GM18511 (cell line): ENCODE results near the gene TMEM135.

Experiments
- ATAC-seq: cut with Tn5 transposase; IDR thresholded peaks from one replicate; pipeline ENCODE4 v1.9.1; 2021; ENCODE audit warnings: mild to moderate bottlenecking, moderate library complexity; ENCODE audit not compliant: unreplicated experiment

TMEM135 gene

DNA sequence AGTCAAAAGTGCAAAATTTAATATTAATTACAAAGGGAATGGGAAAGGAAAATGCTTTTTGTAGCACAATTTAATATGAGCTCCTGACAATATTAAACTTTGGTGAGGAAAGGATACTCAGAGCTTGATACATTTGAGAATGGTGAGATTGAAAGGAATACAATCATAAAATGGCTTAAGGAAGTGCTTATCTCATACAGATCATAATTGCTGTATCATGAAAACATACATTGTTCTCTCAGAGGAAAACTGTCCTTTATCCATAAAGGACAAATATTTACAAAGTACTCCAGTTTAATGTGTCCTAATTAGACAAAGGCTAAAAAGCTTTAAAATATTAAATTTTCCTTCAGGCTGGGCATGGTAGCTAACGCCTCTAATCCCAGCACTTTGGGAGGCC is 260.4 kb downstream of the TMEM135 start:
- no peak for ATAC-seq

DNA sequence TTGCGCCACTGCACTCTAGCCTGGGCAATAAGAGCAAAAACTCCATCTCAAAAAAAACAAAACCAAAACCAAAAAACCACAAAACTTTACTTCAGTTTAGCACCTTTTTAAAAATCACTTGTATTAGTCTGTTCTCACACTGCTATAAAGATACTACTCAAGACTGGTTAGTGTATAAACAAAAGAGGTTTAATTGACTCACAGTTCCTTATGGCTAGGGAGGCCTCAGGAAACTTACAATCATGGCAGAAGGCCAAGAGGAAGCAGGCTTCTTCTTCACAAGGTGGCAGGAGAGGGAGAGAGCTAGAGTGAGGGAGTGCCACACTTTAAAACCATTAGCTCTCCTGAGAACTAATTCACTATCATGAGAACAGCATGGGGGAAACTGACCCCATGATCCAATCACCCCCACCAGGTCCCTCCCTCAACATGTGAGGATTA is 261.3 kb downstream of the TMEM135 start:
- ATAC-seq: no peak

DNA sequence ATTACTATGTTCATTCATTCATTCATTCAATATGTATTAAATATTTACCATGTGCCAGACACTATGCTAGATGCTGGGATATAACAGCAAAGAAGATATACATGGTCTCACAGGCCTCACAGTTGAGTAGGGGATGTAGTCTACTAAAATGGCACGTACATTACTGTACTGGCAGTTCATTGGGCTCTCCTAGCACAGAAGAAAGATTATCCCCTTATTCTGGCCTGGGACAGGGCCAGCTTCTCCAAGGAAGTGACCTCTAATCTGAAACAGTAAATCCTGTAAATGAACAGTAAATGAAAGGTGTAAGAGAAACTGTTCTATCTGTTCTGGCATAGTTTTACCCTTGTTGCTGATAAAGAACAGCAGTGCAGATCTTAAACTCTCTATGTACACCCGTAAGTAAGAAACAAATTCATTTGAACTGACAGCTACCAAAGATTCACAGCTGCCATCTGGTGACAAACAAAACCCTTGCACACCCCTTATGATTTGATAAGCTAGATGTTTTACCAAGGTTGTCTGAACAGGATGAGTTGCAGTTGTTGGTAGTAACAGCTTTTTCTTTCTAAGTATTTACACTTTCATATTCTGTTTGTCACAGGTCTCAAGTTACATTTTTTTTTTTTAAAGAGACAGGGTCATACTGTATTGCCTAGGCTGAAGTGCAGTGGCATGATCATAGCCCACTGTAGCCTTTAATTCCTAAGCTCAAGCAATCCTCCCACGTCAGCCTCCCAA is 263.1 kb downstream of the TMEM135 start:
- peak; percentile 55 for ATAC-seq

DNA sequence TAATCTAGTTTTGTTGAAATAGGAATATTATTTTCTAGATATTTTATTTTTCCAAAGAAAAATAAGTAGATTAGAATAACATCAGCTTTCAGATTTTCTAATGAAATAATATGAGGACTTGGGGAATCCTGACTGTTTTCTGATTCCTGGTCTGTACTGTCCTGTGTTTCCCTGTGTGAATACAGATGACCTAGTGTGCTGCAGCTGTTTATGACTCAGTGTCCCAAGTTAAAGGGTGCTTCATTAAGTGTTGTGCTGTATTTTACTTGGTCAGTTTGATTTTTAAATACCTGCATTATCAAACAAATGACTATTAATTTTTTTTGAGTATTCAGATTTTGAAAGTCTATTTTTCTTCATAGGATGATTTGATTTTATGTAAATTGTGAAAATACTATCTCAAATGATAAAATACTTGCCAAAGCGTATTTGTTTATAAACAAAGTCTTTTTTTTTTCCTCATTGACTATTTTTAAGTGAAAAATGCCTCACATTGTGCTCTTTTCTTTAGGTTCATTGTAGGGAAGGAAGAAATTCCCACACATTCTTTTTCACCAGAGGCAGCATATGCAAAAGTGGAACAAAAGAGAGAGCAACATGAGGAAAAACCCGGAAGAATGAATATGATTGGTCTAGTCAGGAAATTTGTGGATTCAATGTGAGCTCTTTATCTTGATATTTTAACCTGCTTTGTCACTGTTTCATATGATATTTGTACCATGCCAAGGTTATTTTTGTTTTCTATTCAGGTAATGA is 264.2 kb downstream of the TMEM135 start:
- no peak for ATAC-seq

DNA sequence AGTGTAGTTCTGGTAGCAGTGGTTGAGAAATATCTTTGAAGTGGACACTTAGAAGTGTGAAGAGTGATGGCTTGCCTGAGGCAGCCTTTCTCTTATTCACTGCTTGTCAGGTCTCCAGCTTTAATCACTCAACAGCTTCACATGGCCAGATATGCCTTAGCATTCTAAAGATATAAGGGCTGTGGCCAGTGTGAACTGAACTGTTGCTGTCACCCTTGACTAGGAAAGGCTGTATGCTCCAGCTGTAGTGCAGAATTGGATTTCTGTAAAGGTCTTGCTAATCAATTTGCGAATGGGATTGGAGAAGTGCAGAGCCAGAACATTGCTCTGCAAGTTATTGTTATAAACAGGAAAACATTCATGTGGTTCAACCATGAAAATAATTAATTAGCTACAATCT is 266.7 kb downstream of the TMEM135 start:
- ATAC-seq: no peak

DNA sequence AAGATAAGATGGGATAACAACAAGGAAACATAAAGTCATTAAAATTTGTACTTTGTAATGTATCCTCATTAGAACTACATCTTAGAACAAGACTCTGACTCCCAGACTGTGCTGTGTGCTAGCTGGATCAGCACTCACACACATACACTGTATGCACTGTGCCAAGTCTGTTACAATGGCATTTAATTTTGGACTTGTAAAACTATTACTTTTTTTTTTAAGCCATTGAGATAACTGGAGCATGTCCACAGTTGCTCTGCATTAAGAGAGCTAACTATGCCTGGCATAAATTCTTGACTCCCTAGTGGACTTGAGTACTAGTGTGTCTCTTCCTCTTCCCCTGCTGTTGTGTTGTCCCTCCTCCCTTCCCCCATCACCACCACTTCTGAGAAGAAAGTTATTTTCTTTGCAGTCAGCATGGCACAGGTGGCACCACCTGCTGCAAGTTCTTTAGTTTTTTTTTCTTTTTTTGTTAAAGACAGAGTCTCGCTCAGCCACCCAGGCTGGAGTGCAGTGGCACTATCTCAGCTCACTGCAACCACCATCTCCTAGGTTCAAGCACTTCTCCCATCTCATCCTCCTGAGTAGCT is 268.6 kb downstream of the TMEM135 start:
- ATAC-seq: no peak

DNA sequence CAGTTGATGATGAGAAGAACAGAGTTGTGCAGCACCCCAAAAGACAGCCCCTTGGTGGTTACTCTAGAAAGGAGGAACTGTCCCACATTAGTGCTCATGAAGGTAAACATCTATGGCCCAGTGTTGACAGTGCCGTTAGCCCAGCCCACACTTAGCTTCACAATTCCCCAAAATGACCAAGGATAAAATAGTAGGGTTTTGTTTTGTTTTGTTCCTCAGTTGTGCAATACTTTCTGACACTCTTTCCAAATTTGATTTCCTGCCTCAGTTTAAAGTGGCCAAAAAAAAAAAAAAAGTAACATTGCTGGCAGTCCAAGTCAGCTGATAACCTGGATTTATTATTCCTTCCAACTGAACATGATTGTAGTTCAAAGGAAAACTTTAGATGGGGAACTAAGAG is 269.4 kb downstream of the TMEM135 start:
- ATAC-seq: no peak

DNA sequence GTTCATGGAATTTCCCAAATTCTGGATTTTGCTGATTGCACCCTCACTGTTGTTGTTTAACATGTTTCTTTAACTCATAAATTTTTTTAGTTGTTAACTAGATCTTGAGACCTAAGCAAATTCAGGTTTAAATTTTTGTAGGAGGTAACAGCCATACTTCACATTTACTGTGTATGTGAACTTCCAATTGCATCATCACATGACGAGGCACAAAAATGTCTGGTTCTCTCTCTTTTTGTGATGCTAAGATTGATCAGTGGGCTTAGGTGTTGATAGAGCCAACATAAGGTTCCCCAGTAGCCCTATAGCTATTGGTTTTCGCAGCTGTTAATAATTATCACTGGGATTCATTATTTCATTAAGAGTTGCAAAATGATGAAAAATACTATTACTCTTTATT is 277.5 kb downstream of the TMEM135 start:
- no peak for ATAC-seq

DNA sequence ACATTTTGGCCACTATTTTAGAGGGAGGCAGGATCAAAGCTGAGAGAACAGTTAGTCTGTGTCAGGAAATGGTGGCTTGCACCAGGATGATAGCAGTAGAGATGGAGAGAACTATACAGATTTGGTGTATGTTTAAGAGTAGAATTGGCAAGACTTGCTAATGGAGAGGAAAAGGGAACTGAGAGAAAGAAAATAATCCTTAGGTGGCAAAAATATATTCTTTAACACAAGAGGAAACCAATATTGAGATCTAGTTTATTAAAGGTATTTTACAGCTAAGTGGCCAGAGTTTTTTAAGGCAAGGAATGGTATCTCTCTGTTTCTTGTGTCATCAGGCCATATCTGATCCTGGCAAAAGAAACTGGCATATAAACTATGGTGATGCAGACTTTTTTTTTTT is 278.8 kb downstream of the TMEM135 start:
- no peak for ATAC-seq

DNA sequence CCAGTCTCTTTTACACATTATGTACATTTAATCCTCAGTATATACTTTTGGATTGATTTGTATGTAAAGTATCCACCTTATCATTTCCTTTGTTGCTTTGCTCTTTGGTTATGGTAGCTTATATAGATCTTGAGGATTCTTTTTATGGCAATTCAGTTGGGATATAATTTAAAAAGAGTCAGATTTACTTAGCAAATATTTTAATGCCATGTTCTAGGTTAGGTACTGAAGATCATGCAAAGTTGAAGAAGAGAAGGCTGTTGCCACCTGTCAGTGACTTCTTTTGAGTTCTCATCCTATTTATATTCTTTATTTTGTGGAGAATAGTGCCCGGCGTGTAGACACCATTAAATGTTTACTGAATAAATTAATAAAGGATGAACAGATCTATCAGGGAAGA is 279.7 kb downstream of the TMEM135 start:
- ATAC-seq: no peak

DNA sequence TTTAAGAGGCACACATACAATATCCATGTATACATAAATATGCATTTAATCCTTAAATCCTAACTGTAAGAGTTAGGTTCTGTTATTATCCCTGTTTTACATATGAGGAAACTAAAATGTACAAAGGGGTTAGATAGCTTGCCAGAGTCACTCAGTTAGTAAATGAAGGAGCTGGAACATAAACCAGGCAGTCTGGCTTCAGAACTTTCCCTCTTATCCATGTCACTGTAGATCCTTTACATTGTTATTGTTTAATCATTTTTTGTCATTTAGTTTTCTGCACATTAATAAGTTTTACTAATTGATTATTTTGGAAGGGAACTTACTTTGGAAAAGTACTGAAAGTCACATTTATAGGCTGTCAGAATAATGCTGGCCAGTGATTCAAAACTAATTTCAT is 282.4 kb downstream of the TMEM135 start:
- ATAC-seq: no peak

DNA sequence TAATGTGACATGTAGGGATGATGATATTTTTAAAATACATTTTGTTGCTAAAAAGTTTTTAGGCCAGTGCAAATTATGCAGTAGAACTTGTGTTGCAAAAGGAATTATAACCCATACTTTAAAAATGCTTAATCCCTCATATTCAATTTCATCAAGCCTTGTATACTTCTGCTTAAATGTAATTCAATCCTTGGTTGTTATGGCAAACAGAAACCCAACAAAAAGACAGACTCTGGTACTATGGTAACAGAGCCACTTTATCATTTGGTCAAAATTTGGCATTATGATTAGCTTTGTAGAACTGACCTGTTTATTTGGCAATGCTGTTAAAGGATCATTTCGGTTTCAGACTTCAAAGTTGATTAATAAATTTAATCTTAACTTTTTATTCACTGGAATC is 284.8 kb downstream of the TMEM135 start:
- no peak for ATAC-seq

DNA sequence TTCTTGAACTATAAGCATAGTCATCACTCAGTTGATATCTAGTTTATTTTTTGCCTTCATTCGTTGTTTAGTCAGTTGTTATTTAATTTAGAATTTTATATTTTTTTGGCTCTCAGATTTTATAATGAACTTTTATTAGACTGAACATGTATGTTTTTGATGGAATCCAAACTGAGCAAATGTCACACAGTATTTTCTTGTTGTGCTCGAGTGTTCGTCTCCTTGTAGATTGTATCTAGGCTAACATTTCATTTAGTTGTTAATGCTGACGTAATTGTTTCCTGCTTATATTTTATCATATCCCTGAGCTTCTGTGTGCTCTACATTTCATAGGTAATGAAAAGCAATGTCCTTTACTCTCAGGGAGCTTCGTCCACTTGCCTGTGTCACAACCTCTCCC is 286.2 kb downstream of the TMEM135 start:
- no peak for ATAC-seq

DNA sequence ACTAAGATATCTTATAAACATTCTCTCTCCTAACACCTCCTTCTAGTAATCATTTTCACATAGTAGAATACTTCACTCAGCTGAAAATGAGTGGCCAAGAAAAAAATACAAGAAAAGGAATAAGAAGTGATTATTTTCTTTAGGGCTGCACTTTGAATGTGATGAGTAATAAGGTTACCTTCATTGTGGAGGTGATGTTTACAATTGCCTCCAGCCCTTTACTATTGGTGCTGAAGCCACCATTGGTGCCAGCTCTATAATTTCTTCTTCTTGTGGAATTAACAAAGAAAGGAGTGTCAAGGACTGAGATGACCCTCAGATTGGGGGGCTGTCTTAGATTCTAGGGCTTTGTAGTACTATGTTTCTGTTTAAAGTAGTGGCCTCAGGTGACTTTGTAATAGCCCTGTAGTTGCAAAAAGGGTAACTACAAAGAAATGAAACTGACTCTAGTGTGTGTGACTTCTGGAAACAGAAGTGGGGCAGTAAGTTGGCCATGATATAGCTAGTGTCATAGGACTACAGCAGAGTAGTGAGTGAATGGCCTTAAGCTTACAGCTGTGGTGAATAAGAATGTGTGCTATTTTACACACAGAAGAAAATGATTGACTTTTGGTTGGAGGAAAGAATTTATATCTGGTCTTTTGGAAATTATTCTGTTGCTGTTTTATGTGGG is 287.2 kb downstream of the TMEM135 start:
- peak; percentile 78 for ATAC-seq

DNA sequence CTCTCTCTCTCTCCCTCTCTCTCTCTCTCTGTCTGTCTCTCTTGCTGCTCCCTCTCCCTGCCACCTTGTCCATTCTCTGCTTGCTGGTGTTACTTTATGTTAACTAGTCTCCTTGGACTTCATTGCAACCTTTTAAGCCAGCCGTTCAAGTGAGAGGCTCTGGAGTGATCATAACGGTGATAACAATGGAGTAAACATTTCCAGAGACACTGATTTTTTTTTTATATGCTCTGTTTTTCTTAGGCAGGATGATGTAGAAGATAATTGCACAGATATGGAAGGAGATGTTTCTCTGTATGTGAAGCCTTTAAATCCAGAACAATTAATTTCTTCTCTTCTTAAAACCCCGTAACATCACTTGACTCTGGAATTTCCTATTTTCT is 287.7 kb downstream of the TMEM135 start:
- no peak for ATAC-seq

DNA sequence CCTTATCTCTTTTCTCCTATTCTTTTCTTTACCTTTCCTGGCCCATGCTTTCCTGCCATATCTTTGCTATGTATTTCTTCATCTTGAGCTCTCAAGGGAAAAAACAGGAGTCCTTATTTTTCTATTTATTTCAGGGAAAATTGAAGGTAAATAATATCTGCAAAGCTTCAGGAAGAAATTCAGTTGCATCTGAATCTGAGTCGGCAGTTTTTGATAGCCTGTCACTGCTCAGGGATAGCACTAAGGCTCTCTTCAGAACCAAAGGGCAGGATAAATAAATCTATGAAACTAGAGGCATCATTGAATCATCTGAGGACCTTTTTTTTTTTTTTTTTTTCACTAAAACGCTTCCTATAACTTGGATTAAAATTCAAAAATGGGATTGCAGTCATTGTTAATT is 288.9 kb downstream of the TMEM135 start:
- ATAC-seq: no peak

DNA sequence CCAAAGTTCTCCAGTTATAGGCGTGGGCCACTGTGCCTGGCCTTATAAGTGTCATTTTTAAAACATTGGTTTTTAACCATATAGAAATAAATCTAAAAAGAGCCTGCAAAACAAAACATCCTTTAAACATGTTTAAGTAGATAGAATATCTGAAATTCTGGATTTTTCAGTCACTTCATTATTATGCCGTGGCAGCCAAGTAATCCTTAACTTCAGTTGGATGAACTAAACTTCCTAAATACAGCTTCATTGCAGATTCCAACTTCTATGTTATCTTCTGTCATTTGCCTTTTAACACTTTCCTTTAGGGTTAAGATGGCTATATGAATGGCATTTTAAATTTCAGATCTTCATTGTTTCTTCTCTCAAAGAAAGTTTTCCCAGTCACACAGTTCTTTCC is 291.4 kb downstream of the TMEM135 start:
- ATAC-seq: no peak

DNA sequence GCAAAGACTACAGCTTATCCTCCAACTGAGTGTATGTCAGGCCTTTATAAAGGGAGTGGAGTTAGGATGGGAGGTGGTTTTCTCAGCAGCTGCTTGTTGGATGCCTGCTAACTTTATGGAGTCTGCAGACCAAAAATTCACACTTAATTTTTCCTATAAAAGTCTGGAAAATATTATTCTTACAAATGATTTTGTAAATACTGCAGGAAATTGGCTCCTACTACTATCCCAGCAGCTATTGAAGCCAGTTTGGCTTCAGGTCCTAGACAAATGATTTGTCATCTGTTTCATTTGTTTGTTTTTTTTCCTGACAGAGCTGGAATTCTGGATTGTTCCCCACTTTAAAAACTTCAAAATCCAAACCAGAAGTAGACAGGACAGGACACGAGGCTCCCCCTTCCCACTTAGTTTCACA is 292.5 kb downstream of the TMEM135 start:
- ATAC-seq: no peak

DNA sequence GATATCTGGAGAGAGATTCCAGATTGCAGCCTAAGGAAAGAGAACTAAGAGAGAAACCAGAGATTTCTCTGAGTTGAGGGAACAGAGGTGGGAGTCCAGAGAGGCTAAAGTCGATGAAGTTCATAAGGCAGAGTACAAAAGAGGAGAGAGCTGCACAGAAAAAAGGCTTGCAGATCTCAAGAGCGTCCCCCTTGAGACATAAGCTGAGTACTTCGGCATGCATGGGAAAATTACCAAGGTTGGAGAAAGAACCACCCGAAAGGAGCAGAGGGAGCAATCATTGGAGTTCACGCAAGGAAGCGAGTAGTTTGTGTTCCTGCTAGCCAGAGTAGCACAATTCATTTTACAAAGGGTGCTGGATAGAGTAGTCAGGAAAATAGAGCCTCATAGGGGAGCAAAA is 293.5 kb downstream of the TMEM135 start:
- ATAC-seq: no peak

DNA sequence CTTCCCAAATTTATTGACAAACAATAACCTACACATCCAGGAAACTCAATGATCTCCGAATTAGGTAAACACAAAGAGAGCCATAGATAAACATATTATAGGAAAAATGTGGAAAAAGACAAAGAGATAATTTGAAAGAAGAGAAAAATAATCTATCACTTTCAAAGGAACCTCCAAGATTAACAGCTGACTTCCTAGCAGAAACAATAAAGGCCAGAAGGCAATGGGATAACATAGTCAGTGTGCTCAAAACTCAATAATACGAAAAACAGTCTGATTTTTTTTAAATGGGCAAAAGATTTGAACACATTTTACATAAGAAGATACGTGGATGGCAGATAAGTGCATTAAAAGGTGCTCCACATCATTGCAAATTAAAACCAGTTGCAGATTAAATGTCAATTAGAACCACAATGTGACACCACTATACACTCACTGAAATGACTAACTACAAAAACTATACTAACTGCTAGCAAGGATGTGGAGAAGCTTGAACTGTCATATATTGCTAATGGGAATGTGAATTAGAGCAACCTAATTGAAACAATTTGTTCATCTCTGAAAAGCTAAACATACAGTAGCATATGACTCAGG is 300.4 kb downstream of the TMEM135 start:
- no peak for ATAC-seq

DNA sequence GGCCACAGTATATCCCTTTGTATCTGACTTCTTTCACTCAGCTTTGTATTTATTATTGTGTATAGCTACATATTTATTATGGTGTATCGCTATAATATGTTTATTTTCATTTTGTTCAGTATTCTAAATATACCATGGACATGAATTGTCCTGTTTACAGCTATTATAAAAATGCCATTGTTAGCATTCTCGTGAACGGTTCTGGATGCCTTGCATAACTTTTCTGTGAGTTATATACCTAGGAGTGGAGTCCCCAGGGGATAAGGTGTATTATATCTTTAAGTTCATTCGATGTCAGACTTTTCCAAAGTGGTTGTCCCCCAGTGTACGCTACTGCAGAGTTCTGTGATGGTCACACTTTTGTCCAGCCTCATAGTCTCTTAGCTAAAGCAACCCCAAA is 301.7 kb downstream of the TMEM135 start:
- ATAC-seq: no peak
